HG02678 (cell line): Measurements from ENCODE around the gene TLE6.
"Not testable (repeated sequence)": the region's sequence is repeated elsewhere in the genome, so short reads cannot be mapped to it uniquely, and the experiment has no call there.

Experiments
- ATAC-seq: cut with Tn5 transposase; IDR thresholded peaks from one replicate; pipeline ENCODE4 v1.9.1; 2021; ENCODE audit warnings: mild to moderate bottlenecking, moderate library complexity; ENCODE audit not compliant: unreplicated experiment

The TLE6 gene

GRCh38 chr19:2973229-2973628 lies 4.1 kb upstream of the TLE6 start:
- ATAC-seq: no peak

GRCh38 chr19:2974342-2975041 lies 2.9 kb upstream of the TLE6 start:
- no peak for ATAC-seq

GRCh38 chr19:2976609-2977000 lies 759 bp upstream of the TLE6 start:
- no peak for ATAC-seq

GRCh38 chr19:2977746-2978138 lies 378 bp downstream of the TLE6 start:
- ATAC-seq: no peak

GRCh38 chr19:2978166-2978767 lies 903 bp downstream of the TLE6 start:
- ATAC-seq: no peak

GRCh38 chr19:2978772-2979171 lies 1.4 kb downstream of the TLE6 start:
- ATAC-seq: no peak

GRCh38 chr19:2981898-2982297 lies 4.5 kb downstream of the TLE6 start:
- no peak for ATAC-seq

- ATAC-seq: no peak
Observed at GRCh38 chr19:2982561-2982960, 5.2 kb downstream of the TLE6 start.

GRCh38 chr19:2982983-2983350 lies 5.6 kb downstream of the TLE6 start:
- ATAC-seq: no peak

- ATAC-seq: no peak
Observed at GRCh38 chr19:2983351-2984214, 6.2 kb downstream of the TLE6 start.

GRCh38 chr19:2984215-2984528 lies 6.8 kb downstream of the TLE6 start:
- ATAC-seq: no peak

GRCh38 chr19:2986951-2987524 lies 9.7 kb downstream of the TLE6 start:
- no peak for ATAC-seq

GRCh38 chr19:2987797-2988196 lies 10.4 kb downstream of the TLE6 start:
- ATAC-seq: no peak

- ATAC-seq: no peak
Observed at GRCh38 chr19:2988568-2988967, 11.2 kb downstream of the TLE6 start.

GRCh38 chr19:2989236-2989946 lies 12.0 kb downstream of the TLE6 start:
- ATAC-seq: no peak

GRCh38 chr19:2992333-2992732 lies 15.0 kb downstream of the TLE6 start:
- not testable (repeated sequence) for ATAC-seq

GRCh38 chr19:2992958-2993357 lies 15.6 kb downstream of the TLE6 start:
- ATAC-seq: no peak

GRCh38 chr19:2993579-2993978 lies 16.2 kb downstream of the TLE6 start:
- no peak for ATAC-seq

GRCh38 chr19:2994588-2995131 lies 17.3 kb downstream of the TLE6 start:
- no peak for ATAC-seq

GRCh38 chr19:2997720-2998119 lies 20.4 kb downstream of the TLE6 start:
- no peak for ATAC-seq

- ATAC-seq: no peak
Observed at GRCh38 chr19:2998642-2999041, 21.3 kb downstream of the TLE6 start.
